Skin of body (tissue), 2 donors: ENCODE data around the gene ADARB2. TPM values are rescaled to one million over a fixed set of nuclear protein-coding genes. Genes with fewer than 3 reads are reported as not detected.

Experiments used
- DNase-seq: peaks from one replicate; lab custom pipeline; 2025; lab: John Stamatoyannopoulos, UW
- total RNA-seq: library from RNA; depleted of rRNA; stranded (reverse); fragments of >200 nt; gene quantifications from one replicate; pipeline ENCODE4 v1.2.3, GENCODE V29; 2014

Gene ADARB2
- total RNA-seq, 1 donor from 2014 or later = 0.10 TPM

DNA sequence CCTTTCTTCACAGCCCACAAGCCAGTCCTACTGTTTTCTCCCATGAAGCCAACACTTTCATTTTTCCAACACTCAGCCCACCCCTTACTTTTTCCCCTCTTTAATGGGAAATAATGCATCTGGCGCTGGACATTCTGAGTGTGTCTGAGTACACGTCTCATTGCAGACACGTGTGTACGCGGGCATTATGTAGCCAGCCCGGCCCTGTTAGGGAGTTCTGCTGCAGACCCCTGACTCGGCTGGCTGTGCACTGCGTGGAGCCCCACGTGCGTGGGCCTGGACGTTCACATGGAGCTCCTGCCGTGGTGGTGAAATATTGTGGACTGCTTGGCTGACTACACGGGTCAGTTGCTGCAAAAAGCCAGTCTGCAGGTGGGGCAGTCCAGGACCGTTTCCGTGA, 233.0 kb downstream of the ADARB2 start:
- no peak for DNase-seq

DNA sequence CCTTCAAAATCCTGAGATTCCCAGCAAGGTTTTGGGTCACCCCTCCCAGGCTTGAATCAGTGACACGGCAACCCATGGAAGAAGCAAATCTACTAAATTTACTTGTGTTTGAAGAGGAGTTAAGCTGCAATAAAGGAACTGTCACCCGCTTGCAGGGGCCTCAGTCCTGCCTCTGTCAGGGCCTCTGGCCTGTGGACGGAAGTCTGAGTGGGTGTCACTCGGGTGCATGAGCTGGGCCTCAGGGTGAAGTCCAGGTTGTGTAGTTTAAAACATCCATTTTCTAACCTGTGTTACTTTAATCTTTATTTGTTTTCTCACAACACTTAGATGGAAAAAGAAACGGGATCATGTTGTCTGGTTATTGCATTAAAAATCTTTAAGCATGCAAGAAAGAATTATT, 234.9 kb downstream of the ADARB2 start:
- no peak for DNase-seq

DNA sequence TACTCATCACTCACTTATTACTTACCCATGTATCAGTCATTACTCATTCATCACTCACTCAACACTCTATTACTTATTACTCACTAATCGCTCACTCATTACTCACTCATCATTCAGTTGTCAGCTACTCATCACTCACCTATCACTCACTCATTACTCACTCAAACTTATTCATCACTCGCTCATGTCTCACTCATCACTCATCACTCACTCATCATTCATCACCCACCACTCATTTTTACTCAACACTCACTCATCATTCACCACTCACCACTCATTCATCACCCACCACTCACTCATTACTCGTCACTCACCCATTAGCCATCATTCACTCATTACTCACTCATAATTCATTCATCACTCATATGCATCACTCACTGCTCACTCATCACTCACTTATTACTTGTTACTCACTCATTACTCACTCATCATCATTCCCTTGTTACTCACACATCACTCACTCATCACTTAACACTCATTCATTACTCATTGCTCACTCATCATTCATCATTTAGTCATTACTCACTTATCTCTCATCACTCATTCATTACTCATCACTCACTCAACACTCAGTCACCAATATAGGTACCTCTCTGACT, 237.9 kb downstream of the ADARB2 start:
- DNase-seq = no peak

GRCh38 chr10:1498746-1499358, 238.5 kb downstream of the ADARB2 start:
- no peak for DNase-seq

DNA sequence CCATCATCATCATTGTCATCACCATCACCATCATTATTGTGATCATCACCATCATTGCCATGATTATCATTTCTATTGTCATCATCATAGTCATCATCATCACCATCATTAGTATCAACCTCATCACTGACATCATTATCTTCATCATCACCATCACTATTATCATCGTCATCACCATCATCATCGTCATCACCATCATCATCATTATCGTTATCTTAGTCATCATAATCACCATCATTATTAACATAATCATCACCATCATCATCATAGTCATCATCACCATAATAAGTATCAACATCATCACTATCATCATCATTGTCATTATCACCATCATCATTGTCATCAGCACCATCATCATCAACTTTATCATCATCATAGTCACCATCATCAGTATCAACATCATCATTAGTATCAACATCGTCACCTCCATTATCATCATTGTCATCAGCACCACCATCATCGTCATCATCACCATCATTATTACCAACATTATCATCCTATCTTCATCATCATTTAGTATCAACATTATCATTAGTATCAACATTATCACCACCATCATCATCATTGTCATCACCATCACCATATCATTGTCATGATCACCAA, 241.3 kb downstream of the ADARB2 start:
- DNase-seq = no peak

- no peak for DNase-seq
Measured at GRCh38 chr10:1492641-1493040, 244.7 kb downstream of the ADARB2 start.

- DNase-seq = no peak
Measured at GRCh38 chr10:1491901-1492300, 245.4 kb downstream of the ADARB2 start.

DNA sequence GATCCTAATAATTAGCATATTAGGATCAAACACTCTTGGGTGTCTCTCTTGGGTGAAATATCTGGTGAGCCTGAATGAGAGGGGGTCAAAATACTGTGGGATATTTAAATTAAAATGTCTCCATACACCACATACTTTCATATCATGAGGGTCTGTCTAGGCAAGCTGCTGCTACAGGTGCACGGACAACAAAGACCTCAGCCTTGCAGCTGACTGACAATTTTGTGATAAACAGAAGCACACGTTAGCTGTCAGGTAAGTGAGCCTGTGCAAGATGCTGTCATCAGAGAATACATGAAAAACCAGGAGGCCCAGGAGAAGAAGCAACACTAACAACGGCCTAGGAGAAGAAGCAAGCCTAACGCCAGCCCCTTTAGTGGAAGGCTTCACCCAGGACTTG, 247.5 kb downstream of the ADARB2 start:
- DNase-seq = no peak

GRCh38 chr10:1488970-1489548, 248.3 kb downstream of the ADARB2 start:
- no peak for DNase-seq

- no peak for DNase-seq
Measured at GRCh38 chr10:1486841-1487687, 250.3 kb downstream of the ADARB2 start.

- no peak for DNase-seq
Measured at GRCh38 chr10:1485357-1485756, 252.0 kb downstream of the ADARB2 start.

GRCh38 chr10:1483826-1484225, 253.5 kb downstream of the ADARB2 start:
- no peak for DNase-seq

DNA sequence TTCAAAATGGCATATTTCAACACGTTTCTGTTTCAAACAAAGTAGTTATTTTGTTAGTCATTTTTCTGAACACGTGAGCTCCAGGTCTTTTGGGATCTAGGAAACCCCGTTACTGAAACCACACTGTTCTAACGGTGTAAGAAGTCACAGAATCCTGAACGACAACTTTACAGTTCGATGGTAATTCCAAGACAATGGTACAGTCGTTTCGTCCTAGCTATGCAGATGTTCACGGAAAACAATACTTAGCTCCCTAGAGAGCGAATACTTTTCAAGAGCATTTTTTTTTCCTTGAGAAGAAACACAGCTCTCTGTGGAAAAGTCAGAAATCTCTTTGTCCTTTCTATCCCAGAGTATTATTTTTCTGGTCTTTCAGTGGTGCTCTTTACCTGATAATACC, 254.1 kb downstream of the ADARB2 start:
- DNase-seq = no peak

GRCh38 chr10:1477578-1477977, 259.7 kb downstream of the ADARB2 start:
- no peak for DNase-seq

DNA sequence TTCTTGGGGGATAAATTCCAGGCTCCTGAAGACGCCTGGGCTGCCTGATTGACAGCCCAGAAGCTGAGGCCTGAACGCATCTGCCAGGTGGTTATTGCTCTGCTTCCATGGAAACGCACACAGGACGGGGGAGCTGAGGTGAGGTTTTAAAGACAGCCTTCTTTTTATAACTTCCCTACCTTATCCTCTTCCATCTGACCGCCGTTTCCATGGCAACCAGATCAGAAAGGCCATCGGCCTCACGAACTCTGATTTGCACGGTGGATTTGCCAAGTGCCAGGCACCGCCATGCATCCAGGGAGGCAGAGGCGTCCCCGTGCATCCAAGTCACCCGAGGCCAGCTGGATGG, 260.9 kb downstream of the ADARB2 start:
- no peak for DNase-seq

DNA sequence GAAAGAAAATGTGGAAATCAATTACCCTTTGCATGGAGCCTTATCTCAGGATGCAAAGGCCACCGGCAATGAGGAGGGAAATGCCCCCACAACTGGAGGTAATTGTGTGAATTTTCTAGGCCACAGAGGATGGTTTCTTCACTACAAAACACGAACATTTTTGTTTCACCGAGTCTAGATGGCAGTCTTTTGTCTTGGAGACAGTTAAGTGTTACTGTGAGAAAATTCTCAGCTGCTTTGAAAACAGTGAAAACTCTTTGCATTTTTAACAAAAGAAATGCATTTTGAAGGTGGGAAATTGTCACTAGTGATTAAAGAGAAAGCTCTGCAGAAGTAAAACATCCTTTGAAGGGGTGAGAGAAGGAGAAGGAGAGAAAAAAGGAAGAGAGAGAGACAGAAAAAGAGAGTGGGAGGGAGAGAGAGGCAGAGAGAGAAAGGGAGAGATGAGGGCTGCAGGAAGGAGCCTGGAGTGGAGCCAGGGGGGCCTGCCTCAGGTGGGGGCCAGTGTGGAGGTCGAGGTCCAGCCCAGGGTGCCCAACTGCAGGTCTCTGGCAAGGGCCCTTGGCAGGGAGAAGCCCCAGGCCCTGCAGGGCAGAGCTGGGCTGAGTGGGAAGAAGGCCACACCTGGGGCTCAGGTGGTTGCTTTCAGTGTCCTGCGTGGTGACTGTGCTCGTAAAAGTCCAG, 261.4 kb downstream of the ADARB2 start:
- no peak for DNase-seq

GRCh38 chr10:1475098-1475591, 262.2 kb downstream of the ADARB2 start:
- DNase-seq = no peak

GRCh38 chr10:1474376-1475097, 262.8 kb downstream of the ADARB2 start:
- DNase-seq = no peak

DNA sequence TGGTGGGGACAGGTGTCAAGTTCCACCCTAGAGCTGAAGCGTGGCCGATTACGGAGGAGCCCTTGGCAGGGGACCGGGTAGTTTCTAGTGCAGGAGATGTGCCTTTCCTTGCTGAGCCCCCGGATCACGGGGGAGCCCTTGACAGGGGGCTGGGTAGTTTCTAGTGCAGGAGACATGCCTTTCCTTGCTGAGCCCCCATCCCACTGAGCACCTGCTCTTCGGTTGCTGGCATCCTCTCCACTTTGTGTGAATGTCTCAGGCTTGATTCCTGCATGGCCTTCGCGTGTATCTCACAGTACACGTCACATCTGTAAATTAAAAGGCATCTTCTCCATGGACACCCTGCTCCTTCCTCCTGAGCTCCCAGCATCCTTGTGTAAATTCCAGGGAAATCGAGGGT, 263.5 kb downstream of the ADARB2 start:
- no peak for DNase-seq

DNA sequence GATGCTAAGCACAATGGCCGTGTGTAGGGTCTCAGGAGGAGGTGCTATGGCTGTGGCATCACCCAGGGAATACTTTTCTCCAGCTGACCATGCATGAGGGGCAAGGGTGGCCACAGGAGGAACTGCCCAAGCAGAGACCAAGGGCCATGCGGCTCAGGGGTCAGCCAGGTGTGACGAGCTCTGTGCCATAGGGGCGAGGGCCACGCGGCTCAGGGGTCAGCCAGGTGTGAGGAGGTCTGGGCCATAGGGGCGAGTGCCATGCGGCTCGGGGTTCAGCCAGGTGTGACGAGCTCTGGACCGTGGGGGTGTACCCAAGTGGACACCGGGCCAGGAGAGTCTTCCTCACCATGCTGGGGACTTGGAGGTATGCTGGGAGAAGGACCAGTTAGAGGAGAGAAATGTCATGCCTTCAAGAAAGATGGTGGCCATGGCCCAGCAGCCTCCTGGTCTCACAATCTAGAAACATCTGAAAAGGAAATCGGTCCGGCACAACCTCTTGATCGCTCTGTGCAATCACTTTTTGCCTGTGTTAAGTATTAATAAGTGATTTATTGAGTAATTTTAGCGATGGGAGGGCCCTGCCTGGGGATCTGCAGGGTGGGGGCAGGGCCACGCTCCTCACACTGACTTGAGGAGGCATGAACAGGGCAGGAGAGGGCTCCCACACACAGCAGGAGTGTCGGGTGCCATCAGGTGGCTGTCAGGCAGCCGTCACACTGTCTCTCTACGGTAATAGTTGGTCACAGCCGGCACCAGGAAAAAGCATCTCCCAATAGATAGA, 265.0 kb downstream of the ADARB2 start:
- no peak for DNase-seq
